Prostate gland (tissue), 2 donors: ENCODE measurements around the gene COG4. TPM values are rescaled to one million over a fixed set of nuclear protein-coding genes. Genes with fewer than 3 reads are reported as not detected.

ENCODE experiments used
- DNase-seq: peaks from one replicate; pipeline ENCODE4 v3.0.0-alpha.2; 2019; ENCODE audit warnings: low spot score
- H3K27ac ChIP-seq, 2 donors: fragments of 200-600 bp; sonication (generic); 2 replicates each; pipeline ENCODE4 v1.5.1; 2017 to 2019
- H3K27me3 ChIP-seq: fragments of 200-600 bp; sonication (generic); replicated peaks from 2 replicates; pipeline ENCODE4 v1.5.1; 2019; ENCODE audit not compliant: insufficient read depth
- H3K36me3 ChIP-seq, 2 donors: fragments of 200-600 bp; sonication (generic); 1 replicate in 1 of 2; 2 replicates in 1 of 2; pipeline versions ENCODE4 v1.5.1 to v1.8.1; 2017 to 2019
- H3K4me1 ChIP-seq: fragments of 200-600 bp; sonication (generic); replicated peaks from 2 replicates; pipeline ENCODE4 v1.5.1; 2019
- H3K4me3 ChIP-seq, 2 donors: fragments of 200-600 bp; sonication (generic); 2 replicates each; pipeline ENCODE4 v1.5.1; 2017 to 2019
- H3K9me3 ChIP-seq: fragments of 200-600 bp; sonication (generic); 2 replicates; pipeline ENCODE4 v1.5.1; 2017
- POLR2A ChIP-seq: fragments of 450-650 bp; IDR thresholded peaks from one replicate; pipeline ENCODE4 v1.6.1; 2016; ENCODE audit warnings: antibody characterized with exemption, mild to moderate bottlenecking
- POLR2AphosphoS5 ChIP-seq: sonication (generic); formaldehyde crosslinking; IDR thresholded peaks from one replicate; pipeline ENCODE4 v1.6.1; 2017; ENCODE audit warnings: antibody characterized with exemption
- WGBS: methylation state at CpG from one replicate; pipeline ENCODE4 v1.1.5; 2018; 5-methylcytosine and 5-hydroxymethylcytosine counted together
- intact Hi-C: fragments of 100-400 bp; cut with DNase I; formaldehyde crosslinking; loops from one replicate; pipeline ENCODE4 v1.14.2; 2022
- total RNA-seq, 2 donors: library from RNA; depleted of rRNA; stranded (reverse); fragments of >200 nt; gene quantifications; one replicate each; pipeline ENCODE4 v1.1.0, GENCODE V29; 2016
- TF ChIP-seq, protein P1 (sequence below), 4 experiments: fragments of 200-600 bp in 2 of 4; fragments of 450-650 bp in 2 of 4; sonication (generic) in 2 of 4; IDR thresholded peaks; 1 replicate in 3 of 4; 2 replicates in 1 of 4; pipeline ENCODE4 v1.5.1; 2016 to 2019; ENCODE audit warnings: antibody characterized with exemption in 4 of 4, mild to moderate bottlenecking in 2 of 4, moderate library complexity in 2 of 4

The COG4 gene
- total RNA-seq, 2 donors from 2014 or later, result 34.6 to 62.0 TPM

DNA sequence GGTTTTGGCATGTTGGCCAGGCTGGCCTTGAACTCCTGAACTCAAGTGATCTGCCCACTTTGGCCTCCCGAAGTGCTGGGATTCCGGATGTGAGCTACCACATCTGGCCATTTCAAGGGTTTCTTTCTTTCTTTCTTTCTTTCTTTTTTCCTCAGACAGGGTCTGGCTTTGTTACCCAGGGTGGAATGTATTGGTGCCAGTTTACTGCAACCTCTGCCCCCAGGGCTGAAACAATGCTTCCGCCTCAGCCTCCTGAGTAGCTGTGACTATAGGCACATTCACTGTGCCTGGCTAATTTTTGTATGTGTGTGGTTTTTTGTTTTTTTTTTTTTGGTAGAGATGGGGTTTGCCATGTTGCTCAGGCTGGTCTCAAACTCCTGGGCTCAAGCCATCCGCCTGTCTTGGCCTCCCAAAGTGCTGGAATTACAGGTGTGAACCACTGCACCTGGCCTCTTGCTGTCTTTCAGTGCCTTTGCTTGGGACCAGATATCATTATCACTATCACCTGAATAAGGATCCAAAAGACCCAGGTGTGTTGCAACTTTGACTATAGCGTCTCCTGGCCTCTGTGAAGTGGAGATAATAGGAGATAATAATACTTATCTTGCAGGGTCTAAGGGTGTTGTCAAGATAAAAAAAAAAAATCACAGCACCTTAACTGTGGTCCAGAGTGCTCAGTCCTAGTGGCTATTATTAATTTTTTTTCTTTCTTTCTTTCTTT lies 65.7 kb downstream of the COG4 start:
- Histone ChIP-seq H3K9me3 (no peaks in the 10 kb centered on the region), H3K36me3 (no peaks in the 10 kb centered on the region), H3K4me3 (no peak overlapping the region), H3K27me3 (no peaks in the 10 kb centered on the region), H3K27ac (no peak overlapping the region), H3K4me1 (peaks cover 3% of the 10 kb centered on the region)
- TF ChIP-seq, protein P1, sequence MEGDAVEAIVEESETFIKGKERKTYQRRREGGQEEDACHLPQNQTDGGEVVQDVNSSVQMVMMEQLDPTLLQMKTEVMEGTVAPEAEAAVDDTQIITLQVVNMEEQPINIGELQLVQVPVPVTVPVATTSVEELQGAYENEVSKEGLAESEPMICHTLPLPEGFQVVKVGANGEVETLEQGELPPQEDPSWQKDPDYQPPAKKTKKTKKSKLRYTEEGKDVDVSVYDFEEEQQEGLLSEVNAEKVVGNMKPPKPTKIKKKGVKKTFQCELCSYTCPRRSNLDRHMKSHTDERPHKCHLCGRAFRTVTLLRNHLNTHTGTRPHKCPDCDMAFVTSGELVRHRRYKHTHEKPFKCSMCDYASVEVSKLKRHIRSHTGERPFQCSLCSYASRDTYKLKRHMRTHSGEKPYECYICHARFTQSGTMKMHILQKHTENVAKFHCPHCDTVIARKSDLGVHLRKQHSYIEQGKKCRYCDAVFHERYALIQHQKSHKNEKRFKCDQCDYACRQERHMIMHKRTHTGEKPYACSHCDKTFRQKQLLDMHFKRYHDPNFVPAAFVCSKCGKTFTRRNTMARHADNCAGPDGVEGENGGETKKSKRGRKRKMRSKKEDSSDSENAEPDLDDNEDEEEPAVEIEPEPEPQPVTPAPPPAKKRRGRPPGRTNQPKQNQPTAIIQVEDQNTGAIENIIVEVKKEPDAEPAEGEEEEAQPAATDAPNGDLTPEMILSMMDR (IDR thresholded peaks at IDR 0.05), result no peak
- no peak for TF ChIP-seq POLR2AphosphoS5
- intact Hi-C loops, result loop anchor here (5.0 kb wide), 1 partner anchor 75 kb away; no protein-coding TSS in a partner anchor
- no peak for DNase-seq
- 96% methylated on average over 5 of the region's 5 CpGs for WGBS

GRCh38 chr16:70455910-70456309 lies 67.4 kb downstream of the COG4 start:
- Histone ChIP-seq H3K27ac (no peak overlapping the region), H3K27me3 (no peaks in the 10 kb centered on the region), H3K36me3 (no peaks in the 10 kb centered on the region), H3K4me1 (peaks cover 3% of the 10 kb centered on the region), H3K9me3 (no peaks in the 10 kb centered on the region), H3K4me3 (no peak overlapping the region)
- TF ChIP-seq POLR2AphosphoS5 (no peak), POLR2A (no peak)
- TF ChIP-seq, protein P1 (IDR thresholded peaks at IDR 0.05), result no peak
- intact Hi-C loops, result loop anchor here (5.0 kb wide), 1 partner anchor 74 kb away; no protein-coding TSS in a partner anchor
- 92% methylated on average over 7 of the region's 7 CpGs for WGBS
- DNase-seq, result no peak

DNA sequence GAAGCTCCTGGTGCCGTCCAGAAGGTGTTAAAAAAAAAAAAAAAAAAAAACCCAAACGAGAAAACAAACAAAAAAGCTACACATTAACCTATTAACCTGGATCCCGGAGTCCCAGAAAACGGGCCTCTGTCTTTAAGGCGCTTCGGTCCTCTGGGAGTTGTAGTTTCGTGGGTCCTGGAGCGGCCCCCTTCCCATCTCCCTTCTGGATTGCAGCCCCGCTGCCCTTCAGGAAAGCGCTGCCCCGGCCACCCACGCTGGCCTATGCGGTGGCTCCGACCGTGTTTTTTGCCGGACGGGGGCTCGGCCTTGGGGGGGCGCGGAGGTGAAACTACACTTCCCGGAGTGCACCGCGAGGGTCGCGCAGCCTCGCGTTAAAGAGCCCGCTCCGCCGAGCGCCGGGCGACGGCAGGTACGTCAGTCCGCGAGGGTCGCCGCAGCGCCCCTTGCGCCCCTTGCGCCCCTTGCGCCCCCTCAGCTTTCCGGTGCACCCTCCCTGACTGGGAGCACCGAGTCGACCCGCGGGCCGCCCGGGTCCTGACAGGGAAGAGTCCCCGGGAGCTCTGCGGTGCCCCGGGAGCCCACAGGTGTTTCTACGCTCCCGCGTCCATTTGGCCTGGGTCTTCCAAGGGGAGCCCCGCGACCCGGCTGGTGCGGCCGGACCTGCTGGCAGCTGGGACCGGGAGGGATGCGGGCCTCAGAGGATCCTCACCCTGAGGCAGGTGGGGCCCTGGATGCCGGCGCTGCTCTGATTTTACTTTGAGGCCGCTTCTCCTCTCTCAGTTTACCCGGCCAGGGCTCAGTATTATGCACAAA lies 68.9 kb downstream of the COG4 start, which contains the start of gene FCSK:
Gene FCSK (plus strand): TSS at position 374 of the 813 bp plus-strand sequence. CDS start 8,596 bp downstream, outside the sequence.
- no peak for TF ChIP-seq POLR2A
- TF ChIP-seq, protein P1 (IDR thresholded peaks at IDR 0.05), result peak in 2 of 4 experiments; percentile 25 to 27
- peak; percentile 61 for TF ChIP-seq POLR2AphosphoS5
- DNase-seq, result peak; percentile 43
- Histone ChIP-seq H3K4me1 (peaks cover 3% of the 10 kb centered on the region), H3K27ac (peak within 1 kb of the TSS; percentile 89 to 92), H3K4me3 (peak within 1 kb of the TSS; percentile 87 to 97), H3K36me3 (no peaks in the 10 kb centered on the region), H3K9me3 (no peaks in the 10 kb centered on the region), H3K27me3 (no peaks in the 10 kb centered on the region)
- WGBS, result under 1% methylated on average over 61 of the region's 67 CpGs
- intact Hi-C loops, result loop anchor here (5.0 kb wide), 1 partner anchor 72 kb away; no protein-coding TSS in a partner anchor

DNA sequence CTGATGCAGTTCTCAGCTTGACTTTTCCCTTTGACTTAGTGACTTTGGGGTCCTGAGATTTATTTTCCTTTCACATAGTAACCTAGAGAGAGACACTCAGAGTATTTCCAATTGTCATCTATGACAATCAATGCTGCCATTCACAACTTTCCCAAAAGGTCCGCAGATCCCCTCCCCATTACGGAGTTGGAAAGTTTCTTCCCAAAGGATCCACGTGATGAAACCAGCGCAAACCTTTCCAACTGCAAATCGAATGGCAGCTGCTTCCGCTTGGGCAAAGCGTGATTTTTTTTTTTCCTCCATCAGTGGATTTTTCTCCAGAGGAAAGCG lies 69.5 kb downstream of the COG4 start:
- H3K36me3 ChIP-seq, result no peaks in the 10 kb centered on the region
- intact Hi-C loops, result no loop called here
- H3K4me3 ChIP-seq, result peak overlapping the region; percentile 87 to 97
- H3K4me1 ChIP-seq, result peaks cover 3% of the 10 kb centered on the region
- DNase-seq, result no peak
- no peaks in the 10 kb centered on the region for H3K9me3 ChIP-seq
- under 1% methylated on average over 8 of the region's 8 CpGs for WGBS
- peak overlapping the region; percentile 89 to 92 for H3K27ac ChIP-seq
- H3K27me3 ChIP-seq, result no peaks in the 10 kb centered on the region
- TF ChIP-seq, protein P1 (IDR thresholded peaks at IDR 0.05), result no peak
- TF ChIP-seq POLR2A (no peak), POLR2AphosphoS5 (no peak)
